NCI-H1092 treated with DMSO at 0.1 percent for 48 hours (cell line): ENCODE results near the gene MAP4K5.
"Not testable (repeated sequence)": the region's sequence is repeated elsewhere in the genome, so short reads cannot be mapped to it uniquely, and the experiment has no call there.

ENCODE experiments used
- DNase-seq: peaks from one replicate; lab custom pipeline; 2025; lab: John Stamatoyannopoulos, UW

MAP4K5 gene

GRCh38 chr14:50532502-50533240 is at the start of gene MAP4K5:
Gene MAP4K5, minus strand, starts transcription at chr14:50532569. Its CDS starts 520 bp downstream, at chr14:50532049.
- DNase-seq = peak; percentile 92

GRCh38 chr14:50578433-50578832 is 46.1 kb upstream of the MAP4K5 start:
- no peak for DNase-seq

- DNase-seq = no peak
Measured at GRCh38 chr14:50577982-50578381, 45.6 kb upstream of the MAP4K5 start.

DNA sequence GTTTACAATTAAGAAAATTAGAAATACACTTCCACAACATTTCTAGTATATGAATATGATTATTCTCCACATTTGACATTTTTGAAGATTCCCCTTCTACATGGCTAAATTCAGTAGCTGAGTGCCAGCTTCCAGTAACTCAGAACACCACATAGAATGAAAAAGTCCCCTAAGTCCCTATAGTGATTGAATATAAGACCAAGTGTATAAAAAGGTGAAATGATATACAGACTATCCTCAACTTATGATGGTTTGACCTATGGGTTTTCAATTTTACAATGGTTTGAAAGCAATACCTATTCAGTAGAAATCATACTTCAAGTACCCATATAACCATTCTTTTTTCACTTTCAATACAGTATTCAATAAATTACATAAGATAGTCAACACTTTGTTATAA is 43.4 kb upstream of the MAP4K5 start:
- DNase-seq = no peak

GRCh38 chr14:50573862-50574261 is 41.5 kb upstream of the MAP4K5 start:
- DNase-seq = no peak

GRCh38 chr14:50569714-50570274 is 37.4 kb upstream of the MAP4K5 start:
- no peak for DNase-seq

DNA sequence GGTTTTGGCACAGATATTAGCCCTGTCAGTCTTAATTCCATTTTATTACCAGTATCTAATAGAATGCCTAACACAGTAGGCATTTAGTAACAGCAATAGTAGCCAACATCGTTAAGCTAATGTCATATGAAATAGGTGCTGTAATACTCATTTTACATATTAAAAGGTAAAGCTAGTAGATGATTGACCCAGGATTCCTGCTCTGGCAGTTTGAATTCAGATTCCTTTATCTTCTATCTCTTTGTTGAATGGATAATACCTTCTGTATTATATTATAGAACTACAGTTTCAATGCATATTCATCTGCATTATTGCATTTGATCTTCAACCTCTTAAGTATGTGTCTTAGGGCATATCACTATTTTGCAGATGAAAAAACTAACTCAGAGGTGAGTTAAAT is 30.5 kb upstream of the MAP4K5 start:
- no peak for DNase-seq

- DNase-seq = peak; percentile 85
Measured at GRCh38 chr14:50560931-50561285, 28.5 kb upstream of the MAP4K5 start.

DNA sequence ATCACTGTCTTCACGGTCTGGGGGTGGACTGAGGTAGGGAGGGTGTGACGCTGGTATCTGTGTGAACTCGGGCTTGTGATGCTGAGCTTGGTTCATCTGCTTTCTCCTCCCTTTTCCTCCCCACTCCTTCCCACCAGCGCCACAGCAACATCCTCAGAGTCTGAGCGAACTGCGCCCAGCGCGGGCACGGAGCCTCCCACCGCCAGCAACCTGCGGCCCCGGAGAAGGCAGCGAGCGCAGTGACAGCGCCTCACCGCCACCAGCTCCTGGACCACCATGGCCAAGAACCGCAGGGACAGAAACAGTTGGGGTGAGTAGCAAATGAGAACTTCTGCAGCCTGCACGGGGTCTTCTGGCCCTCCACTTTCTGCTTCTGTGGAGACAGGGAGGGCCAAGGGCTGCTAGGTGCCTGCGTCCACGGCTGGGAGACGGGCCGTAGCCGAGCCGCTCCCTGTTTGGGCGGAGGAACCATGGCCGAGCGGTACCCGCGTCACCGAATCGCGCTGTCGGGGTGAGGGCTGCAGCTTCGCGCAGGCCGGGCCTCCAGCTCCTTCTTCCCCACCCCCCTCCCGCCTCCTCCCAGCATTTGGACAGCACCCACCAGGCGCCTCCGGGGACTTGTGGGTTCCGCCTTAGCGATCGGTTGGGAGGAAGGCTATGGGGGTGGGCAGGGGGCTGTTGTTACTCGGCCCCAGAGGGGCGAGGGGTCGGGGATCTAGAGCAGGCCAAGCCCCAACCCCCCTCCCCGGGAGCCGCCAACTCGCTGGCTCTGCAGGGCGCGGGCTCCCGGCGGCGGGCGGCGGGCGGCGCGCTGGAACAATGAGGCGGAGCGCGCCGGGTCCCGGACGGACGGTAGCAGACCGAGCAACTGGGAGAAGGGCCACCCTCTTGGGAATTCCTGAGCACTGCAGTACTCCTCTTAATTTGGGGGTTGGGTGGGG is 27.9 kb upstream of the MAP4K5 start, which contains the start of gene ATL1:
Gene ATL1 (plus strand): TSS at position 156 of the 941 bp plus-strand sequence. CDS start 121 bp downstream, at position 277.
- DNase-seq = peak; percentile 91

DNA sequence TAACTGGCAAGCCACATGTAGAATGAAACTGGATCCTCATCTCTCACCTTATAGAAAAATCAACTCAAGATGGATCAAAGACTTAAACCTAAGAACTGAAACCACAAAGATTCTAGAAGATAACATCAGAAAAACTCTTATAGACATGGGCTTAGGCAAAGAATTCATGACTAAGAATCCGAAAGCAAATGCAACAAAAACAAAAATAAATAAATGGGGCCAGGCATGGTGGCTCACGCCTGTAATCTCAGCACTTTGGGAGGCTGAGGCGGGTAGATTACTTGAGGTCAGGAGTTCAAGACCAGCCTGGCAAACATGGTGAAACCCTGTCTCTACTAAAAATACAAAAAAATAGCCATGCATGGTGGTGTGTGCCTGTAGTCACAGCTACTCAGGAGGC is 20.4 kb upstream of the MAP4K5 start:
- not testable (repeated sequence) for DNase-seq

DNA sequence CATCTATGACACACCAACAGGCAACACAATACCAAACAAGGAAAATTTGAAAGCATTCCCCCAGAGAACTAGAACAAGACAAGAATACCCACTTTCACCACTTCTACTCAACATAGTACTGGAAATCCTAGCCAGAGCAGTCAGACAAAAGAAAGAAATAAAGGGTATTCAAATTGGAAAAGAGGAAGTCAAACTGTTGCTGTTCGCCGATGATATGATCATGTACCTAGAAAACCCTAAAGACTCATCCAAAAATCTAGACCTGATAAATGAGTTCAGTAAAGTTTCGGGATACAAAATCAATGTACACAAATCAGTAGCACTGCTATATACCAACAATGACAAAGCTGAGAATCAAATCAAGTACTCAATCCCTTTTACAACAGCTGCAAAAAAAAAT is 19.5 kb upstream of the MAP4K5 start:
- no peak for DNase-seq

DNA sequence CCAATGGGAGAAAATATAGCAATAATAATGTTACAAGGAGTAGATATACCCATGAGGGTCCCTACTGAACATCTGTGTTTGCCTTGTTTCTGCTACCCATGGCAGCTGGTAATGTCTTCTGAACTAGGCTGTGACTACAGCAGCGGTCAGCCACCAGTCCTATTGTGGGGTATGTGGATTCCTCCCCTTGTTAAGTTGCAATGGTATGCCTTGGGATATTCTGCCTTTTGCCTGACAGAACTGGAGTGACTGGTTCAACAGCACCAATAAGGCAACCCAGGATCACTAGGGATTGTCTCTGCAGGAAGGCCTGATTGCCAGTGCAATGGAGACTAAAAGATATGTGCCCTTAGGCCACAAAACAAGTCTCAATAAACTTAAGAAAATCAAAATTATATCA is 17.9 kb upstream of the MAP4K5 start:
- DNase-seq = no peak

DNA sequence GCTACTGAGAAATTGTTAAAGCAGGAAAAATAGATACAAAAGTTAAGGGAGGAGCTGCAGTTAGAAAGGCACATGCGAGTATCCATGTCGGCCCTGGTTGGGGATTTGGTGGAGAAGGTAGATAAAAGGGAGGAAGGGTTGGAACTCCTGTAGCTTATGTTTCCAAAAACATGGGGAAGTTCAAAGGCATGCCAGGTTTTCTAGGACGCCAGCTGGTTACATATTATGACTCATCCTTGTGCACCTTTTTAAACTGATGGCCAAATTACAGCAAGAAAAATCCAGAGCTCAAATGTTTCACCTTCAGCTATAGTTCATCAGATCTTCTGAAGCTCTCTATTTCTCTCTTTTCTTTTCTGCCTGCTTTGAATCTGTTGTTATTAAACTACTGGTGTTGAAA is 13.2 kb upstream of the MAP4K5 start:
- DNase-seq = no peak

DNA sequence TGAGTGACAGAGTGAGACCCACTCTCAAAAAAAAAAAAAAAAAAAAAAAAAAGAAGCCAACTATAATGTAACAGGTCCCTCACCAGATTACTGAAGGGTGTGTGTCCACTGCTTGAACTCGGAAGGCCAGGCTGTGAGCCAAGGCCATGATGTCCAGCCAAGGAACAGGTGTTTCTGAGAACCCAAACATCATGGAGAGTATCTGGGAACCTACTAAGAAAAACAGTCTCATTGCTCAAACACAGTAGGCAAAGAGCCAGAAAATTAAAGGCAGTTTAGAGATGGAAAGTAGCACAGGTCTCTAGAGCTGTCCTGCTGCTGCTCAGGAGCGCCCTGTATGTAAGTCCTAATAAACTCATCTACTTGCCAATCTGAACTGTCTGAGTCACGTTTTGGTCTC is 12.5 kb upstream of the MAP4K5 start:
- peak; percentile 6 for DNase-seq

DNA sequence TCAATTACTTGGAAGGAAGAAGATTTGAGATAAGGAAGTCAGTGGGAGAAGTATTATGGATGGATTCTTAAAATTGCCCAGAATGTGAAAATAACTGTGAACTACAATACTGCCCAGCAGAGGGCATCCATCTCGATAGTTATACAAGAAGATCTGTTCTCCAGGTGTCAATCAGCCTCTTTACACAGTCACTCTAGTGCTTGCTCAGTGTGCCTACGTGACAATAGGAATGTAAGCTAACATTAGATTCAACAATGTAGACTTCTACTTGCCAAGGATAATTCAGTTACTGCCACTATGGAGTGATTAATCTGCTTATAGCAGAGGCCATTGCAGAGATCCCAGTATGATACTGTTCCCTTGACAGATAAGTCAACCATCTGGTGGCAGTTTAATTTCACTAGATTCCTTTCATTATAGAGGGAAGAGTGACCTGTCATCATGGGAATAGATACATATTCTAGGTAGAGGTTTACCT is 10.6 kb upstream of the MAP4K5 start:
- peak; percentile 65 for DNase-seq

DNA sequence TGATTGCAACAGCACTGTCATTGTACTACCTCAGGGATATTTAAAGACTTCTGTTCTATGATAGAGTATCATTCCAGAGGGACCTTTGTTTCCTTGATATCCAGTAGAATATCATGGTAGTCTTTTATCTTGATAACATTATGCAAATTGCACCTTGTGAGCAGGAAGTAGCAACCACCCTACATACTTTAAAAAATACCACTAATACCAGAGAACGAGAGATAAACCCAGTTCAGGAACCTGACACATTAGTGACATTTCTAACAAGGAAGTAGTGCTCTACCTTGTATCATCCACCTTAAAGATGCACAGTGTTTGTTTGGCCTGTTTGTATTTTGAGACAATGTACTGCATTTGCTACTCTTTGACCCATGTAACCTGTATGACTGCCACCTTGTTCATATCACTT is 8.8 kb upstream of the MAP4K5 start:
- no peak for DNase-seq

GRCh38 chr14:50539051-50539450 is 6.7 kb upstream of the MAP4K5 start:
- no peak for DNase-seq

- not testable (repeated sequence) for DNase-seq
Measured at GRCh38 chr14:50538034-50538433, 5.7 kb upstream of the MAP4K5 start.

- DNase-seq = no peak
Measured at GRCh38 chr14:50534997-50535396, 2.6 kb upstream of the MAP4K5 start.

DNA sequence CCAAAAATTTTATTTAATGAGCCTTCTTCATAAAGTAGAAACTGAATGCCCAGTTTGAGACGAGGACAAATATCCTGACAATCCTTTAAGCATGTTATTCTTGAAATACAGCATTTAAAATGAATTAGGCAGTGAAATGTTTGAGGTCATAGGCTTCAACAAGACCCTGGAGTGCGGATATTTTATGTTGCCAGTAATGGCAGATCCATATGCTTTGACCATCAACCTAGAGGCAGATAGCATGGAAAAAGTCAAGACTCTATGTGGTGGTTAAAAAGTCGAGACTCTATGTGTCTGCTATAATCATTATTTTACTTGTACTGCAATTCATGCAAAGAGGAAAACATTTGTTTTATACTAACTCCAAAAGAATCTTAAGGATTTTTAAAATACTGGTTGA is 2.0 kb upstream of the MAP4K5 start:
- no peak for DNase-seq

GRCh38 chr14:50533806-50534205 is 1.4 kb upstream of the MAP4K5 start:
- DNase-seq = no peak

DNA sequence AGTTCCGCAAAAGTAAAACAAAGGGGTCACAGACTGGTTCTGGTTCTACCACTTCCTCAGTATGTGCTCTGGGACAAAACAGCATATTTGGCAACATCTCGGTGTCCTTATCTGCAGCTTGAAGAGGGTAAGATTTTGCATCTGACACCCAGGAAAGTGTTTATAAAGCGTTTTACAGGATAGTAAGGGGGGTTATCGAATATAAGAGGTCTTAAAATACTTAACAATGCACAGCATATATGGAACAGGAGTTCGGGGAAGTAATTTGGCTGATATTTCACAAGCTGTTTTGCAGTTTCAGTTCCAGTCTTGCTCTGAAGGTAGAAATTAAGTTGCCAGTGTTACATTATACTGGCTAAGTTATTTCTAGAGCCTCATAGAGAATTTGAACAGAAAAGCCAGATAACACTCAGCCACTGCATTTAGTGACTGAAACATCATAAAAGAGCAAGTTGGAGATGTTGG is 904 bp upstream of the MAP4K5 start:
- no peak for DNase-seq
